Nucleus accumbens (tissue), 56 donors: ENCODE data around the gene PPARD.
"Not testable (repeated sequence)": the region's sequence is repeated elsewhere in the genome, so short reads cannot be mapped to it uniquely, and the experiment has no call there.

Experiments used
- DNase-seq, 56 donors: peaks; one replicate each; lab custom pipeline; 2025; lab: John Stamatoyannopoulos, UW

Gene PPARD

DNA sequence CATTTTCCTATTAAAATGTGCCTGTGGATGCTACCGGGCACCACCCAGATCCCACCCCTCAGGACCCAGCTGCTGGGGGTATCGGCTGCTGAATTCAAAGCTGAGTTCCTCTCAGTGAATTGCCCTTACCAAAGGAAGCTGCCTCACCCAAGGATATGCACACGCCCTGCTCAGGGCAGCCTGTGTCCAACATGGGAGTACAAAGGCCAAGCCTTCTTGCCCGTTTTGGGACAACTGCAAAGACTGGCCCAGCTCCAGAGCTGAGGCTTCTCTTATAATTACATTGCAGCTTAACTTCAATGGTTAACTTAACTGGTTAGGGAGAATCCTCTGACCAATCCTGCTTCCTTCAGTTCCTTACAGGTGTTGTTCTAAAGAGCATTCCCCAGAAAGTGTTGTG is 89.9 kb downstream of the PPARD start:
- DNase-seq: no peak

DNA sequence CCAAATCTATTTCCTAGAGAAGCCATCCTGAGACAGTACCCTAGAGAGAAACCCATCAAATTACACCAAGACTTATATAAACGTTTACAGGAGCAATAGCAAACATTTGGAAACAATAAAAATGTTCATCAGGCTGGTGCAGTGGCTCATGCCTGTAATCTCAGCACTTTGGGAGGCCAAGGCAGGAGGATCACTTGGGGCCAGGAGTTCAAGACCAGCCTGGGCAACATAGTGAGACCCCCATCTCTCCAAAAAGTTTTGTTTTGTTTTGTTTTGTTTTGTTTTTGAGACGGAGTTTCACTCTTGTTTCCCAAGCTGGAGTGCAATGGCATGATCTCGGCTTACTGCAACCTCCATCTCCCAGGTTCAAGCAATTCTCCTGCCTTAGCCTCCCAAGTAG is 90.3 kb downstream of the PPARD start:
- DNase-seq: not testable (repeated sequence)

DNA sequence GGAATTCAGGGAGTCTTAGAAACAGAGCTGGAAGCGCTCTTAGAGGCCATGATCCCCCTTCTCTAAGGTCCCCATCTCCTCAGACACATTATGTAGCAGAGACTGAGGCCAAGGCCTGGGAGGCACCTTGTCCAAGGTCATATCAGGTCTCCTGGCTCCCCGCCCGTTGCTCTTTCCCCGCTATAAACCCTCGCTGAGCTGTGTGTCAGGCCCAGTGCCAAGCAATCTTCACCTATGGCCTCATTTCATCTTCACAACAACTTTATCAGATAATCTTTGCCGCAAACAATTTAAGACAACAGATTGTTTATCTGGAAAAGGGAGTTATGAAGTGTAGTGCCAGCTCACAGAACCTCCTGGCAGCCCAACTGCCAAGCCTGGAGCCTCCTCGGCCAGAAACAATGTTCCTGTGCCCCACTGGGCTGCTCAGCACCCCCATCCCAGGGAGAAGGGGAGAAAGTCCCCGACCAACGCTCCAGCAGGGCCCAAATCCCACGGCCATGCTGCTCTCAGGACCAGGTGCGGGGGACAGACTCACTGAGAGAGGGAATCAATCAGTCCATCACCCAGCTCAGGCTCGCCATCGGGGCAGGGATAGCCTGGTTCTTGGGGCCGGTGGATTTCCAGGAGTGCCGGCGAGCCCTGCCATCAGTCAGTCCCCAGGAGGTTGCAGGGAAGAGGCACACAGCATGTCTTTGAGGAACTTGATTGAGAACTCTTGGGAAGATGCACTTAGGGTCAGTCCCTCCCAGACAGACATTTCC is 92.9 kb downstream of the PPARD start:
- no peak for DNase-seq

DNA sequence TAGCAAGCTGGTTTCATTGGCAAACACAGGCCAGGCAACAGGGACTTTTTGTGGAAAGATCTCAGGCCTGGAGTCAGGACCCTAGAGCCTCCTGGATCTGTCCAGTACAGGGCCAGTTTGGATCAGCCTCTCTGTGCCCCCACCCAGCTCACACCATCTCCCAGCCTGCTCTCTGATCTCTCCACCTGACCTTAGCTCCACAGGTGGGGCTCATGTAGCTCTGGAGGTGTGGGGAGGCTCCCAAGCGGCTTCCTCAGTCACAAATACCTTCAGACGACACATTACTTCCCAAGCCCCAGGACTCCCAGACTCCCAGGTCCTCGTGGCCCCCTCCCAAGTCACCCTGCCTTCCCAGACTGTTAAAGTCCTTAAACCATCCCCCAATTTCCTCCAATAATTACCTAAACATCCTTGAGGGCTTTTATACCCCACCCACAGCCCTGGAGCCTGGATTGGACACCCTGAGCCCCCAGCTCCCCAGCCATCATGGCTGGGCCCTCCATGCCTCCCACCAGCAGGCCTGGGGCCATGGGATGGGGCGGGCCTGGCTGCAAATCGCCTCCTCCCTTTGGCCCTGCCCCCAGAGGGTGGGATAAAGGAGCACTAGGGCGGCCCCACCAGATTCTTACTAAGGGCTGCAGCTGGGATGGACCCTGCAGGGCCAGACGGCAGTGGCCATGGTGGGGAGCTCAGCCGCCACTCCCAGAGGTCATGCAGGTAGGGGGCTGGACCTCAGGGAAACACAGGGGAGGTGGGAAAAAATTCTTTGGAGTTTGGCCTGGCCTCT is 93.9 kb downstream of the PPARD start:
- no peak for DNase-seq

DNA sequence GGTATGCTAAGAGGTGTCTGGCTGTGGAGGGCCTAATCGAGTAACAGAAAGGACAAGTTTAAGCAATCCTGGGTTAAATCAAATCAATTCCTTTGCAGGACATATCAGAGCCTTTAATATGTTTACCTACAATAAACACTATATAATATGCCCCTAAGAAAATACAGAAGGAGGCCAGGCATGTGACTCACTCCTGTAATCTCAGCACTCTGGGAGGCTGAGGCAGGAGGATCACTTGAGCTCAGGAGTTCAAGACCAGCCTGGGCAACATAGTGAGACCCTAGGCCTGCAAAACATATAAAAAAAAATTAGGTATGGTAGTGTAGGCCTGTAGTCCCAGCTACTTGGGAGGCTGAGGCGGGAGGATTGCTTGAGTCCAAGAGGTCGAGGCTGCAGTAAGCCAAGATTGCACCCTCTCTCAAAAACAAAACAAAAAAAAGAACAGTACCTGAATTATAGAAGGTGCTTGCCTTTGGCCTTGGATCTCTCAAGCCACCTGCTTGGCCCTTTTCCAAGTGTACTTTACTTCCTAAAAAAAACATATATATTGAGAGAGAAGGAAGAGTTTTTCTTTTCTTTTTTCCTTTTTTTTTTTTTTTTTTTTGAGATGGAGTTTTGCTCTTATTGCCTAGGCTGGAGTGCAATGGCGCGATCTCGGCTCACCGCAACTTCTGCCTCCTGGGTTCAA is 96.2 kb downstream of the PPARD start:
- DNase-seq: not testable (repeated sequence)

DNA sequence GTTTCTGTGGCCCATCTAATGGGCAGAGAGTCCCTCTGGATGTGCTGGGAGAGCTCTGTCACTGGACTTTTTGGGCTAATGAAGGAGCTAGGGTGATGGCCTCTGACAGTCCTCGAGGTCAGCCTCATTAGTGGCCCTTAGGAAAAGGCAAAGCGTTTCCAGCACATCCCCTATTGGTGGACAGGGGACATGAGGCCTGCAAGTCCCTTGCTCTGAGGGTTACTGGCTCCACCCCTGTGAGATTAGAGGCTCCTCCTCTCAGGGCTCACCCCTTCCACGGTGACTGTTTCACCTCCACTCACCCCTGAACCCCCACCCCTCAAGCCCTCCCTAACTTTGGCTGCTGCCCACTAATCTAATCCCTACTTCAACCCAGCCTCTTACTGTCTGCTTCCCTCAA is 97.0 kb downstream of the PPARD start:
- no peak for DNase-seq

DNA sequence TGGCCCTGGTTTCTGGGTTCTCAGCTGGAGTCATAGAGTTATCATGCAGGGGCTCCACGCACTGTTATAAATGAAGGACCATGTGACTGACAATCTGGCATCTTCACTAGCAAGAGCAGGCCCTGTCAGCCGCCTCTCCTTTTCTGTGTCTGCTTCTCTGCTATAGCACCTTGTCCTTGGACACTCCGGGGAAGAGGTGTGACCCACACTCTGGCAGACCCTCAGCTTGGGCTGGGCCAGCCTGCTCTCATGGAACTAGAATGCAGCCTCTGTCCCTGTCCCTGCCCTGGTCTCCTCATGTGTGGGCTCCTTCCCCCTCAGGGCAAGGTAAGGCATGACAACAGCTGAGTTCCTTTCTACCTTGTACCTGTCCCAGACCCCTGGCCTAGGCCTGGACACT is 98.8 kb downstream of the PPARD start:
- no peak for DNase-seq

DNA sequence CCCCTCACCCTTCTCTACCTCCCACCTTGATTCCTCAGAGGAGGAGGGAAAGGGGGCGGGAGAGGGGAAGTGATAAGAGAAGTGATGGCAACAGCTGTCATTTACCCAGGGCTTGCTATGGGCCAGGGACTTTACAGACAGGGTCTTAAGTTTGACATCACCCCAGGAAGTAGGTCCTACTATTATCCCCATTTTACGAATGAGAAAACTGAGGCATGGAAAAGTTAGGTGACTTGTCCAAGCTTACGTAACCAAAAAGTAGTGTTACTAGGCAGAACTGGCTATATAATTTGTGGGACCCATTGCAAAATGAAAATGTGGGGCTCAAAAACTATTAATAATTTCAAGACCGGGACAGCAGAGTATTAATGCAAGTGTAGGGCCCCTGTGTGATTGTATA is 99.3 kb downstream of the PPARD start:
- DNase-seq: no peak

DNA sequence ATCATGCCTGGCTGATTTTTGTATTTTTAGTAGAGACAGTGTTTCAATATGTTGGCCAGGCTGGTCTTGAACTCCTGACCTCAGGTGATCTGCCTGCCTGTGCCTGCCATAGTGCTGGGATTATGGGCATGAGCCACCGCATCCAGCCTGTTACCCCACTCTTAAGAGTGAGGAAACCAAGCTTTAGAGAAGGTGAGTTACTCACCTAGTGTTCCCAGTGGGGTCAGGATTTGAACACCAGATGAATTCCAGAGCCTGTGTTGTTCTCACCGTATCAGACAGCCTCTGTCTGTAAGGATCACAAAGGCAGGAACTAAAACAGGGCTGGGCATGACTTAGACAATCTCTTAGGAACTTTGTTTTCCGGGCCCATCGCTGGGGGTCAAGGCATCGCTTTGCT is 100.3 kb downstream of the PPARD start:
- no peak for DNase-seq

DNA sequence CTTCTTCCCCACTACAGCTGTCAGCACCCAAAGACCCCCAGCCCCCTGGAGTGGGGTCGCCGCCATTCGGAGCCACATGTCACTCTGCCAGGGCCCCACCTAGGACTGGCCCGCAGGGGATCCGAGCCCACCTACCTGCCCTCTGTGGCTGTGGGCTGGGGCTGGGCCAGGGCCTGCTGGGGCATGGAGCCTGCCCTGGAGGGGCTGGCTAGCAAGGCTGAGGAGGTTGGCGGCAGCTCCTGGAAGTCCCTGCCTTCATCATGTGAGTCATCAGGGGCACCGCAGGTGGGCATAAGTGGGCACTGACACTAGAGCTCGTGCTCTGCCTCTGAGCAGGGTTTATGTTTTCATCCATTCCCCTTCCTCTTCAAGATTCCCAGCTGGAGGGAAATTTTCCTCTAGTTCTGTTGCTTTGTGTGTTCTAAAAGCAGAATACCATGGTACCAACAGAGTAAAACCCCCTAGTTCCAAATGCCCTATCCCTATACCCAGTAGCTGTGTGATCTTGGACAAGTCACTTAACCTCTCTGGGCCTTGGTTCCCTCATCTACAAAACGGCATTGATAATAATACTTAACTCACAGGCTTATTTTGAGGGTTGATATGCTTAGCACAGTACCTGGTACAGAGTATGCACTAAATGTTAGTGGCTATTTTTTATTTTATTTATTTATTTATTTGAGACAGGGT is 101.1 kb downstream of the PPARD start:
- DNase-seq: no peak

DNA sequence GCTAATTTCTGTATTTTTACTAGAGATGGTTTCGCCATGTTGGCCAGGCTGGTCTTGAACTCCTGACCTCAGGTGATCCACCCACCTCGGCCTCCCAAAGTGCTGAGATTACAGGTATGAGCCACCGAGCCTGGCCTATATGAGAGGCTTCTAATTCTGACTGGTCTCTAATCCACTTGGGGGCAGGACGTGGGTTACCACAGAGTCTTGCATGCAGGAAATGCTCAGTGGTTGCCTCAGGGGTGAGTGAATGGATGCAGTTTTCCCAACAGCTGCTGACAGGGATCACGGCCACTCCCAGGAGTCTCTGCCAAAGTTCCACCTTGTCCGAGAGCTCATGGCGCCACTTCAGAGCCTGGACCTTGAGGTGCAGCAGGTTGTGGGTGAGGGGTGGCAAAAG is 103.3 kb downstream of the PPARD start:
- DNase-seq: no peak

DNA sequence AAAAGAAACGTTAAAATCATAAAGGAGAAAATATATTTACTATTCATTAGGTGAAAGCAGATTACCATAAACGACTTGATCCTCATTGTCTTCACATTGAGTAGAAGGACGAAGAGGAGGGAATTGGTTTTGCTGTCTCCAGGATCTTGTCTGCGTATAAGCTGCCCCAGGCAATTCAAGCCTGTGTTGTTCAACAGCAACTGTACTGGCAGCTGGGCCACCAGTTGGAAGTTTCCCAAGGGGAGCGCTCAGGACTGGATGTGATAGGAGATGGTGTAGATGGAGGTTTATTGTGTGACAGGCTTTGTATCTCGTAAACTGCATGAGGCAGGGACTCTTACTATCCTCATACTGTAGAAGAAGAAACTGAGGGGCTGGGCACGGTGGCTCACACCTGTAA is 105.8 kb downstream of the PPARD start:
- no peak for DNase-seq

DNA sequence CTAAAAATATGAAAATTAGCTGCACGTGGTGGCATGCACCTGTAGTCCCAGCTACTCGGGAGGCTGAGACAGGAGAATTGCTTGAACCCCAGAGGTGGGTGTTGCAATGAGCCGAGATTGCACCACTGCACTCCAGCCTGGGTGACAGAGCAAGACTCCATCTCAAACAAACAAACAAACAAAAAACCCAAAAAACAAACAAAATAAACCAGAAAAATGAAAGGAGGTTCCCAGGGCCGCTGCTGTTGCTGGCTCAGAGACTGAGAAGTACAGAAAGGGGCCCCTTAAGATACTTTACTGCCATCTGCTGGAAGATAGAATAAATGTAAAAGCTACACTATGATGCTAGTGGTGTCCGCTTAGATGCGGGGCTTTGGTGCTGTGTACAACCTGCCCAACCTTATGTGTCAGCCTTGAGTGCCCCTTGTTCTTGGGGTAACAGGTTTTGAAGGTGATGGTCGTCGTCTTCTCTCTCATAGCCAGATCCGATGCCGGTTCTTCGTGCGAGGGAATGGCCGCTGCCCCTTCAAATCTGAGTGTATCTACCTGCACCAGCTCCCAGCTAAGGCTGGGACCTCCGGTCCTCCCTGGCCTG is 107.0 kb downstream of the PPARD start:
- DNase-seq: peak in 20 of 56 donors; percentile 6 to 48 (median 12)

DNA sequence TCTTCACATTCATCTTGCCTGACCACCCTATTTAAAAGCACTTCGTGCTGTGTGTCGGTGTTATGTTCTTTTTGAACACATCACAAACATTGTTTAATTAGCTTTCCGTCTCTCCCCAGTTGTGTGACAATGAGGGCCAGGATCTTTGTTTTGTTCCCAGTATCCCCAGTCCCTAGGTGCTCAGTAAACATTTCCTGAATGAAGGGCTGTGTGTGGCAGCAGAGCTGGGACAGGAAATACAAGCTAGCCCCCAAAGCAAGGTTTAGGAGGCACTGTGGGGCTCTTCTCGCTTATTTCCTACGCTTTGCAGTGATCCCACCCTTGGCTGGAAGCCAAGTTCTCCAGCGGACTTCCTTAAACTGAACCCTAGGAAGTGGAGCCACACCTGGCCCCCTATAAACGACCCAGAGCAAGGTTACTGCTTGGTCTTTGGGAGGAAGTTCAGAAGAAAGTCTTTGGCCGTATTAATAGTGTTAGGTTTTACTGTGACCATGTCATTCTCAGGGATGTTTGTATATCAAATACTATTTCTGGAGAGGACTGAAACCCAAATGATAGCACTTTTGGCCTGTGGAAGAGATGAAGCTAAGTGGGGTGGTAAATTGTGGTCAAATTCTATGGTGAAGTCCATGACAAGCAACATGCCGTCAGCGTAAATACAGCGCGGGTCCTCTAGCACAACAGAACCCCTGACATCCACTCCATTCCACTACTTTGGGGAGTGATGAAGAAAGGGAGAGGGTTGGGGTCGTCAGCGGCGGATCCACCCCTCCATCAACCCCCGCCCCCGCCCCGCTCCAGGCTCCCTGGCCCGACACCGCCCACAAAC is 109.2 kb downstream of the PPARD start:
- DNase-seq: no peak

DNA sequence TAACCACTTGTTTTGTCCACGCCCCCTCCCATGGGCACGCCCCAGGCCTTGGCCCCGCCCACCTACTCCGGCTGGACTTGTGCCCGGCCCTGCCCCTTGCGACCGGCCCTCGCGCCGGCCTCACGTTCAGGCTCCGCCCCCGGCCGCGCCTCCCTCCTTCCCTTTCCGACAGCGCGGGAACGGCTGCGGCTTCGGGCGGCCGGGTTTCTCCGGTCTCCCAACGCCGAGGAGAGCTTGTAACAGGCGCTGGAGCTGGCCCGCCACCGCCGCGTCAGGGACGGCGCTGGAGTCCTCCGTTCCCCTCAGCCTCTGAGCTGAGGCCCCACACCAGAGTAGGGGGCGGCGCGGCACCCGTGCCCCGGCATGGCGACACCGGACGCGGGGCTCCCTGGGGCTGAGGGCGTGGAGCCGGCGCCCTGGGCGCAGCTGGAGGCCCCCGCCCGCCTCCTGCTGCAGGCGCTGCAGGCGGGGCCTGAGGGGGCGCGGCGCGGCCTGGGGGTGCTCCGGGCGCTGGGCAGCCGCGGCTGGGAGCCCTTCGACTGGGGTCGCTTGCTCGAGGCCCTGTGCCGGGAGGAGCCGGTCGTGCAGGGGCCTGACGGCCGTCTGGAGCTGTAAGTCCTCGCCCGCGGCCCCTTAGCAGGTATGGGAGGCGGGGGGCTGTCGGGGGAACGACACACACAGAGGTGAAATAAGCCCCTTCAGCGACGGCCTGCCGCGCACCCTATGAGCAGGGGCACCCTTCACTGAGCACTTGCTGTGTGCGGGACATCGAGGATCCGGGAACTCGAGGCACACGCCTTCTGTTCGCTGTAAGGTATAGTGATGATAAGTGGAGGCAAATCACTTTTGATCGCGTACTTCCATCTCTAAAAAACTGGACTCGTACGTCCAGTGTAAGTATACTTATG is 110.1 kb downstream of the PPARD start, which contains the start of gene FANCE:
TSS of gene FANCE (plus strand) at position 156 of the 908 bp plus-strand sequence. CDS start at position 364, 208 bp downstream.
- DNase-seq: peak; percentile 31 to 96 (median 81)

DNA sequence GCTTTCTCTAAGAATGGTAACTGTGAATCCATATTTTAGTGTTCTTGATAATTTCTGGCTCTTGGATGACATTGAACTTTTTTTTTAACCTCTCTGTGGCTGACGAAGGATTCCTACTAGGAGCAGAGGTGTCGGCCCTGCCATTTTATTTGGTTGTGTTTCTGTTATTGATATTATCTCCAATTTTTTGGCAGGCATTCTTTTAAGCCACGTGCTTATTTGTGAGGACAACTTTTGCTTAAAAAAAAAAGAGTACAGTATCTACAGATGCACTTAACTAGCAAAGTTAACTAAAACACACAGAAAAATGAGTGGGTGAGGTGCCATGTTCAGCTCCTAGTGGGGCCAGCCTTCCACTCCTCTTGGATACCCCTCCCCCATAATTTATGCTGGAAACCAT is 110.9 kb downstream of the PPARD start:
- no peak for DNase-seq

DNA sequence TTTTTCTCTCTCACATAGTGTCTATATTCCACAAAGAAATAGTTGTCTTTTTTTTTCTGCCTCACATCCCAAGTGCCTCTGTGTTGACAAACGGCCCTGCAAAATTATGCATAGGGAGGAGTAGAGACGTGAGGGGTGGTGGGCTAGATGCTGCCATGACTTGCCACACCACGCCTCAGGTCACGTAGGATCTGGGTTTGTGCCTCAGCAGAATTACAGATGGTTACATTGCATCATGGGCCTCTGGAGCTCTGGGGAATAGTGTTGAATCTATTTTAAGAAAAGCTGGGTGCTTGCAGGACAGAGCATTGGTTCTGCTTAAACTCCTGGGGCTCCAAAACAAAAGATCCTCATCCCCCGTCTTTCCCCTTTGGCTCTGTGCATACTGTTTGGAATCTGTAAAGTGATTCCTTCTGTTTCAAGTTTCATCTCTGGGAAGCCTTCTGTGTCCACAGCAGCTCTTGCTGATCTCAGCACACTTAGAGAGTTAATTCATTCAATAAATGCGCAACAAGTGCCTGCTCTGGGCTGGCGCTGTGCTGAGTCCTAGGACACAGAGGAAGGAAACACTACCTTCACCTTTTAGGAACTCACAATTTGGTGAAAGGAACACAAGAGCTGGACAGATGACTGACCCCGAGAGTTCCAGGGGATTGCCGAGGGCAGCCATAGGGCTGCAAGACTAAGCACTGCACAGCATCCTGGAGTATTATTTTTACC is 112.2 kb downstream of the PPARD start:
- DNase-seq: no peak

DNA sequence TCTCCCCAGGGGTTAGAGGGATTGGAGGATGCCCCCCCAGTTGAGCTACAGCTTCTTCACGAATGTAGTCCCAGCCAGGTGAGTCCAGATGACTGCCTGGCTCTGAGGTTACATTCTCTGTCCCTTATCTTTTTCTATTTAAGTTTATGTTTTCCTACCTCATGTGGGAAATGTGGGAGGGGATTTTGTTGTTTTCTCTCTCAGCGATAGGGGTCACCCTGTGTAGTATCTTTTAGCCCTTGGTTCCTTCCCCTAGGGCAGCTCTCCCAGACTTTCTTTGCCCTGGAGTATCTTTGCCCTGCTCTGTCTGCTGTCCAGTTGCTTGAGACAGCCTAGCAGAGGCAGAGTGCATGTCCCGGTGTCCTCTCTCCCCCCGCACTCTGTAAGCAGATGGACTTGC is 115.5 kb downstream of the PPARD start:
- DNase-seq: no peak
